GM19351 (cell line): ENCODE data around the gene LHPP.

Experiments used
- ATAC-seq: cut with Tn5 transposase; IDR thresholded peaks from one replicate; pipeline ENCODE4 v1.9.1; 2021; ENCODE audit warnings: mild to moderate bottlenecking, moderate library complexity; ENCODE audit not compliant: unreplicated experiment

The LHPP gene

DNA sequence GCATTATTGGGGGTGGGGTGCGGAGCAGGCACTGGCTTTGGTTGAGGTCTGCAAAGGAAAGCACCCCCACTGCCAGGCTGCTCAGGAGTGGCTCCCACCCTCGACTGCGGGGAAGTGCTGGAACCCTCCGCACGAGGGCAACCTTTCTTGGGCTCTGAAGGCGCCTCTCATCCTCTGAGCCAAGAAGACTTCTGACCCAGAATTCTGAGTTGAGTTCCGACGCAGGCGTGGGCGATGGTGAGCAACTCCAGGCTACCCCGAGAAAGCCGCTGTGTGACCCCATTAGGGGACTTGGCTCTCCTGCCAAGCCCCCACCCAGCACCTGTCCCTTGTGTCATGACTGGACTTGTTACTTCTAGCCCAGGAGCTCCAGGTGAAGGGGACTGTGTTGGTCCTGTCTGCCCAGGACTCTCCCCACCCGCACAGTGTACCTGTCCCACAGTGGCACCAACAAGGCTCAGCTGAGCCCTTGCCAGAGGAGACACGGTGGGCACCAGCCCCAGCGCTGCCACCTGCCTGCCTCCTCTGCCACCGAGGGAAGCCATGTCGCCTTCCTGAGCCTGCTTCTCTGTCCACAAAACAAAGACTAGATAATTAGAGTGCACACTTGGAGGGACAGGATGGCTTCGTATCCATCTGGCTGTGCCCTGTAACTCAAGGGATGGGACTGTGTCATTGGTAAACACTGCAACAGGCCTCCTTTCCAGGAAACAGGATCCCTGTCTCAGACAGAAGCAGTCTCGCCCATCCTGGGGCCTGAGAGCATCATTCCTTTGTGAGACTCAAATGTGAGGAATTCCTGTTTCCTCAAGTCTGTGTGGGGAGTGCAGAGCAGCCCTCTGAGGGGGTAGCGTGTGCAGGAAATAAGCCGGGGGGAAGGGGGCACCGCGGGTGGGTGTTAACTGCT, 128.8 kb downstream of the LHPP start:
- no peak for ATAC-seq

GRCh38 chr10:124591123-124591495, 129.5 kb downstream of the LHPP start:
- no peak for ATAC-seq

GRCh38 chr10:124592101-124592500, 130.5 kb downstream of the LHPP start:
- no peak for ATAC-seq

DNA sequence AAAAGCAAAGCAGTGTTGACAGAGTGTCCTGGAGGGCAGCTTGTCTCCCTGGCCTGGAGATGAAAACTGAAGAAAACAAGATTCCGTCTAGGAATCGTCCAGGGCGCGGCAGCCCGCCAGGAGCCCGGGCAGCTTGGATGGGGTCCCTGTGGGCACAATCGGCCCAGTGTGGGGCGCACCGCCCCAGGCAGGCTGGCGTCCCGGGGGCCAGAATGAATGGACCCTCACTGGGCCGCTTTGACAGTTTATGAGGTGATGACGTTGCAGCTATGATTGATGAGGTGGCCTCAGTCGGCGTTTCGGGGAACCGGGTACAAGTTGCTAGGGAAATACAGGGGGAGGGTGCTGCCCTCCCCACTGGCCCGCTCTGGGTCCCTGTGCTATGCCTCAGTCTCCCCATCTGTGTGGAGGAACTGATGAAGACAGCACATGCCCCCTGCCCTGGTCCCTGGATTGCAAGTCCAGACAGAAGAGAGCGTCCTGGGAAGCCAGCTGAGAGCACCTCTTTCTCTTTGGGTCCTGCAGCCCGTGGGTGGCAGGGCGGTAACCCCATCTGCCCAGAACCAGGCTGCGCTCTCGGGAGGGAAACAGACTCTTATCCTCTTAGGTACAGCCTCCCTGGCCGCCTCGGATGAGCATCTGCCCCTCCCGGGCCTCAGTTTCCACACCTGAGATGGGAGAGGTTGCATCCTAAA, 131.3 kb downstream of the LHPP start:
- ATAC-seq = no peak

DNA sequence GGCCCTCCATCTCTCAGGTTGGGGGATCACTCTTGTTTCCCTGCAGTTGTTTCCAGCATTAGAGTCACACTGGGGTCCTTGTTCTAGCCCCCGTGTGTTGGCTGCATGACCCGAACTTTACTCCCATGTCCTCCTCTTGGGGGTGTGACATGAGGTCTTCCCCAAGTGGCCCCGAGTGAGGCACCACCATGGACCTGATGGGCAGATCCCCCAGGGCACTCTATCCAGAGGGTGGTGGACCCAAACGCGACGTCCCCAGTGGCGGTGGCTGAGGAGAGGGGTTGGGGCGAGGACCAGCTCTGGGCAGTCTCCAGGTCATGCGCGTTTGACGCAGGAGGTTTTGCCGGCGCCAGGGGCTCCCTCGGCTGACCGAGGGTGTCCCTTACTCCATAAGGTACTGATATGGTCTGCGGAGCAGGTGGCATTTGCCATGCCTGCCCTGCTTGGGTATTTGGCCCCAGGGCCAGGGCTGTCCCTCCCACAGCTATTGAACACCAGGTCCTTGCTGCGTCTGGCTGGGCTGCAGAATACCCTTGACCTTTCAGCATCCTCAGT, 131.9 kb downstream of the LHPP start:
- no peak for ATAC-seq

DNA sequence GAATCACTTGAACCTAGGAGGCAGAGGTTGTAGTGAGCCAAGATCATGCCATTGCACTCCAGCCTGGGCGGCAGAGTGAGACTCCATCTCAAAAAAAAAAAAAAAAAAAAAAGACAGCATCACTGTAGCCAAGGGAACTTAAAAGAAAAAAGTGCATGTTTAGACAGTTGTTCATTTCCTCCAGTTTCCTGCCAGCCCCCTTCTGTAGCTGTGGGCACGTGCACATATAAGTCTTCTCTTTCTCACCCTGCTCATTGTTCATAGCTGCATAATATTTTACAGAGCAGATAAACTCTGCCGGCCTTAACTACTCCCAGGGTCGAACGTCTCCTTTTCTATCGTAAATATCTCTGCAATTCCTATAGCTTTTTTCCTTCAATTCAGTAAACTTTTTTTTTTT, 132.6 kb downstream of the LHPP start:
- no peak for ATAC-seq

DNA sequence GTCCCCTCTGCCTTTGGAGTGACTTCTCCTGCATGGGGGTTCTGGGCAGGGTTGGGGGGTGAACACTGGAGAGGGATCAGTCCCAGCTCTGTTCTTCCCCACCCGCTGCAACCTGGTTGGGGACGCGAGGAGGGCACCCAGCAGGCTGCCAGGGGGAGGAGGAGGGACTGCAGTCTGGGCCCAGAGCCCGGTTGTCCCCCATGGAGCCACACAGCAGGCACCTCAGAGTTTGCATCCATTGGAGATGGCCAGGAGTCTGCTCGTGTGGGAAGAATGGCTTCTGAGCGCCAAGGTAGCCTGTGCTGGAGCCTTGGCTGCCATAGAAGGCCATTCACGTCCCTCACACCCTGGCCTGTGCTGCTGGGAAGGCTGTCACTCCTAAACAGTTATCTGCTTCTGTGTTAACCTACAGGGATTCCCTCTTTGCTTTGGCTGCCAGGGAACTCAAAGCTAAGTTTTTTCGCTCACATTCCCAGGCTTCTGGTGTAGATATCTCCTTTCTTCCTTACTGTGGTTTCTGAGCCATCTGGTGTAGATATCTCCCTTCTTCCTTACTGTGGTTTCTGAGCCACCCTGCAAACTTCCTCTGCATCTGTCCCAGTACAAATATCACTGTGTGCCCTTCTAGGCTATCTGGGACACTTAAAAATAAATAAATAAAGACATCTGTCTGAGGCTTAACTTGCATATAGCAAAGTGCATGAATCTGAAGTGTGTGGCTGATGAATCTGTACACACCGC, 133.7 kb downstream of the LHPP start:
- ATAC-seq = no peak

GRCh38 chr10:124596116-124596785, 134.6 kb downstream of the LHPP start:
- ATAC-seq = no peak

DNA sequence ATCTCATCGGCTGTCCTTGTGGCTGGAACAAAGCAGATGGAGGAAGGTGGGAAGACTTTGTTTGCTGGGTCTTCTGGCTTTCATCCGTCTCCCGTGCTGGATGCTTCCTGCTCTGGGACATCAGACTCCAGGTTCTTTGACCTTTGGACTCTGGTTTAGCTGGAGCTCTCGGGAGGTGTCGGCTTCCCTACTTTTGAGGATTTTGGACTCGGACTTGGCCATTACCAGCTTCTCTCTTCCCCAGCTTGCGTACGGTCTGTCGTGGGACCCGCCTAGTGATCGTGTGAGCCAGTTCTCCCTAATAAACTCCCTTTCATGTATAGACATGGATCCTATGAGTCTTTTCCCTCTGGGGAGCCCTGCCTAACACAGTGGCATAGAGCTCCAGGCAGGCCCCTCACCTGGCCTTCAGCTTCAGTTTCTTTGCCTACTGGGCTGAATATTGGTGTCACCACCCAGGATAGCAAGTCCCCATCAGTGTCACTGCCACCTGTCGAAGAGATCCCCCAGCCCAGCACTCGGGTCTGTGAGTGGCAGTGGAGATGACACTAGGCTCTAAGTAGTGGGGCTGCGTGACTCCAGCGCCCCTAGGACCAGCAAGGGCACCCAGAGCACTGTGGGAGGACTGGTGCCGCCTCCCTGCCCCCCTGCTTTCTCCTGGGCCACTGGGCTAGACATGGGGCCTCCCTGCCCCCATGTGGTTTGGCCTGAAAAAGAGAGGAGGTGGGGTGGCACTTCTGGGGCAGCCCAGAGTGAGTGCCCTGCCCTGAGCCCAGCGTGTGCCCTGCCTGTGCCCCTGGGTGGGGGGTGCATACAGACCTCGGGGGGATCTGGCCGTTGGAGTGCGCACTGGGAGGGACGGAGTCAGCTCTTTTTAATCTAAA, 135.6 kb downstream of the LHPP start:
- ATAC-seq = no peak

- ATAC-seq = no peak
These were observed 136.2 kb downstream of the LHPP start for GRCh38 chr10:124597846-124598165.

DNA sequence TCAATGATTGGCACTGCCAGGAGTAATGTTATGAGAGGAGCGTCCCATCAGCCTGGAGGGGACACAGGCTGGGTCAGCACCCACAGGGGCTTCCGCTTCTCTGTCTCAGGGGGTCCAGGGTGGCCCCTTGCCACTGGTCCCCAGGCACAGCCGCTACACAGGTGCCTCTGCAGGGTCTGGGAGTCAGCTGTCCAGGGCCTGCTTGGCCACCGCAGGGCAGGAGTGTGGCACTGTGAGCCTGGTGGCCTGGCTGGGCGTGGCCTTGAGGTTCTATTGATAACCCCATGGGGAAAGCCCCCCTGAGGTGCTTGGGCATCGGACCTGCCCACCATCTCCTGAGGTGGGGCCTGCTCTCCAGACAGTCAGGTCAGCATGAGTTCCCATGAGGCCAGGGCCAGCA, 136.6 kb downstream of the LHPP start:
- ATAC-seq = no peak

GRCh38 chr10:124598773-124599587, 137.4 kb downstream of the LHPP start:
- no peak for ATAC-seq

- no peak for ATAC-seq
These were observed 138.0 kb downstream of the LHPP start for GRCh38 chr10:124599588-124600050.

GRCh38 chr10:124600051-124600880, 138.6 kb downstream of the LHPP start:
- no peak for ATAC-seq

- no peak for ATAC-seq
These were observed 139.4 kb downstream of the LHPP start for GRCh38 chr10:124601016-124601415.

- ATAC-seq = no peak
These were observed 140.0 kb downstream of the LHPP start for GRCh38 chr10:124601431-124602120.

DNA sequence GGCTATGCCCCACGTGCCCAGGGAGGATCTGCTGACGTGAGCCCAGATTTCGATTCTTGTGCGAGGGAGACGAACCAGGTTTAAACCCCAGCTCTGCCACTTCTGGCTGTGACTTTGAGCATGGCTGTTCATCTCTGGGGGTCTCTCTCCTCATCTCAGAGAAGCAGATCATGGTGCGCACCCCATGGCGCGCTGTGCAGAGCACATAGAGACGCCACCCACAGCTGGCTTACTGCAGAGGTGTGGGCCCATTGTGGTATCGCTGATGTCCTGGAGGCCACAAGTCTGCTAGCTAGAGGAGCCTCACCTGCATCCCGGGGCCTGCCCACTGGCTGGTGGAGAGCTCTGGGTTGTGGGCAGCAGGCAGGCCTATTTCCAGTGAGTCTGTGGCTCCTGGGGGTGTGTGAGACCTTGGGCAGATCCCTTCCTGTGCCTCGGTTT, 140.5 kb downstream of the LHPP start:
- no peak for ATAC-seq
